ENCODE results near the gene FOXQ1.

The FOXQ1 gene

GRCh38 chr6:1326535-1327121, 14.7 kb downstream of the FOXQ1 start:
- Histone ChIP-seq H3K36me3 (ENCODE audit: control insufficient read depth, insufficient read depth, low read length) (no peaks in the 10 kb centered on the region), H3K4me1 (no peaks in the 10 kb centered on the region), H3K79me2 (no peaks in the 10 kb centered on the region), H3K27ac (no peak overlapping the region), H3K27me3 (ENCODE audit: control insufficient read depth, insufficient read depth, low read length) (no peaks in the 10 kb centered on the region), H2AFZ (no peak overlapping the region), H3K9me3 (ENCODE audit: control insufficient read depth, low read length) (no peaks in the 10 kb centered on the region), H3K9ac (no peak overlapping the region), H3K4me3 (ENCODE audit: low read depth, low read length) (no peak overlapping the region), H3K4me2 (ENCODE audit: low read length) (no peak overlapping the region)
- no peak for TF ChIP-seq CTCF (IDR thresholded peaks at IDR 0.05)

GRCh38 chr6:1327630-1328029, 15.7 kb downstream of the FOXQ1 start:
- TF ChIP-seq CTCF (IDR thresholded peaks at IDR 0.05) = no peak
- Histone ChIP-seq H3K9me3 (ENCODE audit: control insufficient read depth, low read length) (no peaks in the 10 kb centered on the region), H3K4me3 (ENCODE audit: low read depth, low read length) (no peak overlapping the region), H3K27me3 (ENCODE audit: control insufficient read depth, insufficient read depth, low read length) (no peaks in the 10 kb centered on the region), H2AFZ (no peak overlapping the region), H3K4me1 (no peaks in the 10 kb centered on the region), H3K27ac (no peak overlapping the region), H3K4me2 (ENCODE audit: low read length) (no peak overlapping the region), H3K36me3 (ENCODE audit: control insufficient read depth, insufficient read depth, low read length) (no peaks in the 10 kb centered on the region), H3K9ac (no peak overlapping the region), H3K79me2 (no peaks in the 10 kb centered on the region)

- Histone ChIP-seq H3K4me3 (ENCODE audit: low read depth, low read length) (no peak overlapping the region), H3K36me3 (ENCODE audit: control insufficient read depth, insufficient read depth, low read length) (no peaks in the 10 kb centered on the region), H2AFZ (no peak overlapping the region), H3K27ac (no peak overlapping the region), H3K27me3 (ENCODE audit: control insufficient read depth, insufficient read depth, low read length) (no peaks in the 10 kb centered on the region), H3K79me2 (no peaks in the 10 kb centered on the region), H3K9ac (no peak overlapping the region), H3K4me2 (ENCODE audit: low read length) (no peak overlapping the region), H3K9me3 (ENCODE audit: control insufficient read depth, low read length) (no peaks in the 10 kb centered on the region), H3K4me1 (no peaks in the 10 kb centered on the region)
- no peak for TF ChIP-seq CTCF (IDR thresholded peaks at IDR 0.05)
Measured at GRCh38 chr6:1328129-1328800, 16.4 kb downstream of the FOXQ1 start.

GRCh38 chr6:1329708-1330107, 17.8 kb downstream of the FOXQ1 start:
- Histone ChIP-seq H3K4me3 (ENCODE audit: low read depth, low read length) (no peak overlapping the region), H3K79me2 (no peaks in the 10 kb centered on the region), H3K9ac (no peak overlapping the region), H3K27me3 (ENCODE audit: control insufficient read depth, insufficient read depth, low read length) (no peaks in the 10 kb centered on the region), H3K27ac (no peak overlapping the region), H3K9me3 (ENCODE audit: control insufficient read depth, low read length) (no peaks in the 10 kb centered on the region), H2AFZ (no peak overlapping the region), H3K4me1 (no peaks in the 10 kb centered on the region), H3K4me2 (ENCODE audit: low read length) (no peak overlapping the region), H3K36me3 (ENCODE audit: control insufficient read depth, insufficient read depth, low read length) (no peaks in the 10 kb centered on the region)
- no peak for TF ChIP-seq CTCF (IDR thresholded peaks at IDR 0.05)

- Histone ChIP-seq H3K36me3 (ENCODE audit: control insufficient read depth, insufficient read depth, low read length) (no peaks in the 10 kb centered on the region), H3K4me3 (ENCODE audit: low read depth, low read length) (no peak overlapping the region), H3K4me1 (no peaks in the 10 kb centered on the region), H3K27me3 (ENCODE audit: control insufficient read depth, insufficient read depth, low read length) (no peaks in the 10 kb centered on the region), H3K4me2 (ENCODE audit: low read length) (no peak overlapping the region), H3K9ac (no peak overlapping the region), H3K27ac (no peak overlapping the region), H3K79me2 (no peaks in the 10 kb centered on the region), H3K9me3 (ENCODE audit: control insufficient read depth, low read length) (no peaks in the 10 kb centered on the region), H2AFZ (no peak overlapping the region)
- no peak for TF ChIP-seq CTCF (IDR thresholded peaks at IDR 0.05)
Measured at GRCh38 chr6:1334684-1335083, 22.8 kb downstream of the FOXQ1 start.

Data from parathyroid adenoma (tissue), 2 donors.